COLO668 (cell line): ENCODE measurements around the gene SPRR5.

Experiments used
- DNase-seq: peaks from one replicate; lab custom pipeline; 2025; ENCODE audit not compliant: unreplicated experiment; lab: John Stamatoyannopoulos, UW

SPRR5 gene

DNA sequence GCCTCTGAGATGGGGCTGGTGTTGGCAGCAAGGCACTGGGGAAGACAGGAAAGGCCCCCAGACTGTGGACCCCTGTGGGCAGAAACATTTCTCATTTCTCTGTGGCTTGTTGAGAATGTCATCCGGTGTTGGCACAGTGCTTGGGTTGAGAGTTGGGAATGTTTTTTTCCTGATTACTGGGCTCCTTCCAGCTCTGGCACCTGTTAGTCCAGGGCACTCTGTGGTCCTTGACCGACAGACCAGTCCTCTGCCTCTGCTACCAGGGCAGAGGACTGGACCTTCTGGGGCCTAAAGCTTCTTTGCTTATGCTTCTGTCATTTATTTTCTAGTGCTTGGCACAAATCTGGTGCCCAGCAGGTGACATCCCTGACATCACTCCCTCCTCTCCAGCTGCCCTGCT, 4.8 kb upstream of the SPRR5 start:
- no peak for DNase-seq

DNA sequence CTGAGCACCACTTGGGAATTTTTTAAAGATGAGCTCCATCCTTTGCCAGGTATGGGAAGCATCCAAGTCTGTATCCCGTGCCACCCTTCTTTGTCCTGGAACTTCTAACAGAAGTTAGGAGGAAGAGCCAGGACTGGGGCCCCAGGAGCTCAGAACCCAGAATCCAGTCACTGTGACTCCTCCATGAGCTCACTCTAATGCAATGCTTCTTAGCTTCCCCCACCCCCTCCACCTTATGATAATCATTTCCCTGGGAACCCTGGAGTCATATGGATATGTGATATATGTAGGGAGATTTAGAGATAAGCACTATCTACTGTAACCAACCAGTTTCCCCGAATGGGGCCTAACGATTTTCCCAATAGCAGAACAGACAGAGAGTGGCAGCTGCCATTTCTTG, 758 bp upstream of the SPRR5 start:
- no peak for DNase-seq

DNA sequence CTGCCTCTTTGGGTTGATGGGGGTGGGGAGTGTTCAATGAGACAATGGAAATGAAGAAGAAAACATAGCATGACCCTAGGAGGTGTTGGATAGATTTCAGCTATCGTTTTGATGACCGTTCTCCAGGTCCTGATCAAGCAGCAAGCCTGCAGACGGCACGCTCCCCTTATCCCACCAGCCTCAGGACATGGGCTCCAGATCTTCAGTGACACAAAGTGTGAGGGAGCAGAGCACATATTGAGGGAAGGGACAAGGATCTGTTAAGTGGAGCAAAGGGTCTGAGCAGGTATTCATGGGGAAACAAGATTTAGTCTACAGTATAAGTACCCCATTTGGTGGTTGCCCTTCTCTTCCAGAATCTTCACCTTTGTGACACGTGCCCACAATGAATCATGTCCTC, 4.7 kb downstream of the SPRR5 start:
- DNase-seq, result no peak

DNA sequence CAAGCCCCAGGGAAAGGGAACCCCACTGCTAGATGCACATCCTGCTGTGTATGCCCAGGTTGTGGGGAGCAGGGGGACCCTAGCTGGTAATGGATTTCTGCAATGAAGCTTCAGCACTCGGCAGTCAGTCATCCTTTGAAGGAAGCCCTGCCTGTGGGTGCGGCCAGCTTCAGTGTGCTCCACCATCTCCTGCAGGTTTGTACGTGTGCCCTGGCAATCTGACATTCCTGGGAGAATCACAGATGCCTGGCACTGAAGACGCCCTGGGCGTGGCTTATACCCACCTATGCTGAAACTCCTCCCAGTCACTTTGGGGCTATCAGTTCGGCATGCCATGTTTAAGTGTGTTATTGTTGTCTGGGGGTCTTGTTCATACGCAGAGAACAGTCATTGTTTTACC, 6.8 kb downstream of the SPRR5 start:
- no peak for DNase-seq

DNA sequence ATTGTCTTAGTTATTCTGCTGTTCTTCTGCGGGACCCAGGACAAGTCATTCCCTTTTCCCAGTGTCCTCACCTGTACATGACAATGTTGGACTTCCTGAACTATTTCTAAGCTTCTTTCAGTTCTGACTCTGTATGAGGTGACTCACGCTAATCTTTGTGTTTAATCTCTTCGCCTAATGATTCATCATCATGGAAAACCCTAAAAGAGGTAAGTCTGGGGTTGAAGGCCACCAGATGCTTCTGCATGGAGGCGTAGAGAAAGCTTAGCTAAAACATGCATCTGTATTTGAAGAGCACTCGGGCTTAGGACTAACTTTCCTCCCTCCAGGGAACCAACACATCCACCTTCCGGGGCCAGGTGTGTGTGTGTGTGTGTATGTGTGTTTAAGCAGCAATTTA, 7.4 kb downstream of the SPRR5 start:
- no peak for DNase-seq

DNA sequence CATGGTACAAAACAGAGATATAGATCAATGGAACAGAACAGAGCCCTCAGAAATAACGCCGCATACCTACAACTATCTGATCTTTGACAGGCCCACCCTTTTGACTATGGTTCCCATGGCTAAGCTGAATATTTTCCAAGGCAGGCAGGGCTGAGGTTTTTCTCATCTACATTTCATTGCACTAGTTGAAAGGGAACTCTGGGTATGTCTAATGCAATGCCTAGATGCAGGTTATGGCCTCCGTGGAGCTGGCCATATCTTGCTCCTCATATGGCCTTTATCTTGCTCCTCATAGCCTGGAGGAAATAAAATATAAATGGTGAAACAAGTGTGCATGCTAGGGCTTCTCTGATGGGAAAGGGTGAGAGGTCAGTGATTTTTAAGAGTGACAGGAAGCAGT, 10.6 kb downstream of the SPRR5 start:
- no peak for DNase-seq

DNA sequence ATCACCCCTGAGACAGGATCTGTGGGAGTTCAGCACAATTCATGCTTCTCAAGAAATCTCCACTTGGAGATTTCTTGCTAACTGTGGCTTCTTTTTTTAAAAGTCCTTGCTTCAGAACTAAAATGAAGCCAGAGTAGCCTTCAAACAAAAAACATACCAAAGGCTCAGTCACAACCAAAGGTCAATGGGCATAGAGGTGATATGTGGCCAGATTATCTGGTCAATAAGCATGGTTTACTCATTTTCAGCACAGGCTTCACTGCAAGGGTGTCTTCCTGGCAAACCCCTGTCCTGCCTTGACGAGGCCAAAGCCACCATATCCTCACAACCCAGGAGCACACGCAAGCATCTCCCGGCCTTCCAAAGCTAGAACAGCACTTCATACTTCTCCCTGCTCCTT, 12.3 kb downstream of the SPRR5 start:
- no peak for DNase-seq

DNA sequence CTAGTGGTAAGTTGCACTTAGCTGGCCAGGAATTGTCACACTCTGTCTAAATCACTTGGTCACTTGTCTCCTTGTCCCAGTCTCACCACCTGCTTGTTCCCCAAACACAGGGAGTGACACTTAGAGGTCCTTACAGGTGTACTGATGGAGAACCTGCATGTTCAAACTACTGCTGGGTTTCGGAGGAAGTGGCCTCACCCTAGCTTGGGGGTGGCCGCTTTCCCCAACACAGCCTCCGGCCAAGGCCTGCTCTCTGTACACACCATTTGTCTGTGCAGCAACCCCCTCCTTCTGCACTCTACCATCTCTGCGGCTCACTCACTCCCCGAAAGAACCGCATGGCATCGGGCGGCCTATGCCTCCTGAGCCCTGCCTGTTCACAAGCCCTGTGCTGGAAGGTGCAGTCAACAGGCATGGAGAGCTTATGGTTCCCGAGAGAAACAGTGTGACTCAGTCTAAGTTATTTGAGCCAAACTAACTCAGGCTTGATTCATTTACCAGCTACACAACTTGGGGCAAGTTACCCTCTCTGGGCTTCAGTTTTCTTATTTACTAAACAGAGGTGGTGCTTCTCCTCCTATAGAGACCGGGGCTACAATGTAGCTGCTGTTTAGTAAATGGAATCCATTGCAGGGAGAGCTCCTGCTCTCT, 12.9 kb downstream of the SPRR5 start:
- no peak for DNase-seq

DNA sequence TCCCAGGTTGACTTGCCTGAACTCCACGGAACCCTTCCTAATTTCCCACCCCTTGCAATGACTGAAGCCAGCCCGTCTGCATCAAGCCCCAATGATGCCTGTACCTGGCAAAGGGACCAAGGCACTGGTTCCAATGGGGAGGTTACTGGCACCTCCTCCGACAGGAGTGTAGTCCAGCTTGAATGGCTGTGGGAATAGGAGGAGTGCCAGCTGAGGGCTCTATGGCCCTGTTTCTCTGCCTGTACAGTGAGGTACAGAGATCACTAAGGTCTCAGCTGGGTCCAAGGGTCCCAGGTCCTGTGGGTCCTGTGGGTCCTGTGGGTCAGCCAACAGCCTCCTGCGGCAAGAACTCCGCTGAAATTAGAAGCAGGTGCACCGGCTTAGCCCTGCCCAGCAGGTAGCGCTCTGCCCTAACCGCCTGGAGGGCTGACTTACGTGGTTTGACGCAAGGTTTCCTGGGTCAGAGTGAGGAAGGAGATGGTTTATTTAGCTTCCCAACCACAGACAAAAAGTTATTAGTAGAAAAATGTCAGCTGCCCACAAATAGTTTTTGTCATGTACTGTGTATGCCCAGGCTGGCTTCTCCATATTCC, 13.5 kb downstream of the SPRR5 start:
- peak; percentile 13 for DNase-seq

DNA sequence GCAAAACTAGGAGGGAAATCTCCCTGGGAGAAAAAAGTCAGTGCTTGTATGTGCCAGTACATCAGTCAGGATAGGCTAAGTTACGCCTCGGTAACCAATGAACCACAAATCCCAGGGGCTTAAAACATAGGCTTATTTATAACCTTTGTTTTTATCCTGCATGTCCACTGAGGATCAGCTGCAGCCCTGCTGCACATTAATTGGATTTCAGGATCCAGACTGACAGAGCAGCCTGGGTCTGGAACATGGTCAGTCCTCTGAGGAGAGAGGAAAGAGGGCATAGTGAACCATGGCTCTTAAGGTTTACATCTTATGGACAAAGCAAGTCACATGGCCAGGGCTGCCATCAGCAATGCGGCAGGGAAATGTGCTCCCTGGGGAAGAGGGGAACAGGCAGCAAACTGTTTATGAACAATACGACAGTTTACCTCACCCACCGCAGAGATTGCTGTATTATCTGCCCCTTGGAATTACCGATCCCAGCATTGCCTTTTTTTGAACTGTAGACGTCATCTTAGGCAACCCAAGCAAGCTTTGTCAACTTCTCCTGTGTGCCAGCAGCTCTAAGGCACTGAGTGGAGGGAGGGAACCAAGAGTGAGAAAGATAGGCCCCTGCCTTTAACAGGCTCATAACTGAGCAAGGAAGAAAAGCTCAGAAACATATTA, 14.4 kb downstream of the SPRR5 start:
- DNase-seq, result no peak

DNA sequence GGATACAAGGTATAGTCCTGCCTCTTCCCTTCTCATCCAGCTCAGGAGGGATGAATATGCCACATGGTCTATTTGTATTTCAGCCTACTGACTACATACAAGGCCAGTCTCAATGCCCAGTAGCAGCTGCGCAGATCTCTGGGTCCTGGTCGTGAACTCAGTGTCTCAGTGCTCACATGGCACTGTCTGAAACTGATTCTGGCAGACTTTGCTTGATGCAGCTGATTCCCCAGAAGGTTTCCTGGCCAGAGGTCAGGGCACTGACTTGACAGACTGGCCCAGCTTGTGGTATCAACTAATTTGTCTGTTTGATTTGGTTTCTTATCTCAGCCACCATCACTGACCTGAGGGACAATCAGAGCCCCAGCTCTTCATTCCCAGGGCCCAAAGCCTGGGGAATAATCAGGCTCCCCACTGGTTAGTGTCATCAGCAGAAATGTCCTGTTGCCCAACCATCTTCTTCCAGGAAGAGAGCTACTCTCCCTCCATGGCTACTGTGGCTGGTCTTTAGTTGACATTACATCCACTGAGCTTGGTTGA, 15.9 kb downstream of the SPRR5 start:
- DNase-seq, result no peak

DNA sequence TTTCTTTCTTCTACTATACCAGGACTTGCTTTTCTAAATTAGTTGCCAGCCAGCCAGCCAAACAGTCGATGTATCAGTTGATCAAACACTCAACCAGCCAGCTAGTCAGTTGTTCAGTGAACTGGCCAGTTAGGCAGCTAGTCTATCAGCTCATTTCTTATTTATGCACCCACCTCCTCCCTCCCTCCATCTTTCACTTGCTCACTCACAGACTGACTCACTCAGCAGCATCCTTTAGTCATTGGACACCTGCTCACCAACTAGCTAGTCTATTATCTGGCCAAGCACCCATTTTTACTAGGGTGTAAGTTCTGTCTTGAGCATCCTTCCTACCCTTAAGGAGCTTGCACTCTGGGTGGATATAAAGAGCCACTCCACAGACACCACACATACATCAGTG, 17.5 kb downstream of the SPRR5 start:
- DNase-seq, result no peak

DNA sequence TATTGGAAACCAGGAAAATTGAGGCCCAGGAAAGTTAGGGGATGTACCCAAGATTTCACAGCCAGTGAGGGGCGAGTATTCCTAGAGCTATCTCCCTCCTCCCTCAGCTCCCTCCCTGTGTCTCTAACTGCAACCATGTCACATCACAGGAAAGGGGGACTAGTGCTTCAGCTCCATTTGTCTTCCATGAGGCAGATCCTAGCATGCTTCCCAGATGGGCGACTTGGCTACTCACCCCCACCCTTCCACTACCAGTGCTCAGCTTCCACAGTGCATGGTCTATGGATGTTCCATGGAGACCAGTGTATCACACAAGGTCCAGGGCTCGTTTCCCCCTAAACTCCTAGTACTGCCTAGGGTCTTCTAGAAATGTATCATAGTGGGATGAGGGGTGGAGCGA, 18.8 kb downstream of the SPRR5 start:
- no peak for DNase-seq

DNA sequence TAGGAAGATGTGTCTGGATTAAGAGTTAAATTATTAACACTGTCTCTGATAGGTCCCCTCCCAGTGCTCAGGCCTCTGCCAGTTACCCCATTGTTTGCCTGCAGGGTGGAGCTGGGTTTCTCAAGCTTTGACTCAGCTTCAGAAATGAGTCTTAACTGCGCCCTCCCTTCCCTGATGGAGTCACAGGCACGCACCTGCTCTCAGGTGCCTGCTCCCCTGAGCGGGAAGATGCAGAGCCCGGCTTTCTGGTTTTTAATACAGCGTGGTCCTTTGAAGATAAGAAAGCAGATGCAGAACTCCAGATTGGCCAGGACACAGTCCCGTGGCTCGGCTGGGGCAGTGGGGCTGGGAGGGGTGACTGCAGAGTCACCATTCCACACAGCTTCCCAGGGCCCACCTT, 20.2 kb downstream of the SPRR5 start:
- DNase-seq, result no peak

DNA sequence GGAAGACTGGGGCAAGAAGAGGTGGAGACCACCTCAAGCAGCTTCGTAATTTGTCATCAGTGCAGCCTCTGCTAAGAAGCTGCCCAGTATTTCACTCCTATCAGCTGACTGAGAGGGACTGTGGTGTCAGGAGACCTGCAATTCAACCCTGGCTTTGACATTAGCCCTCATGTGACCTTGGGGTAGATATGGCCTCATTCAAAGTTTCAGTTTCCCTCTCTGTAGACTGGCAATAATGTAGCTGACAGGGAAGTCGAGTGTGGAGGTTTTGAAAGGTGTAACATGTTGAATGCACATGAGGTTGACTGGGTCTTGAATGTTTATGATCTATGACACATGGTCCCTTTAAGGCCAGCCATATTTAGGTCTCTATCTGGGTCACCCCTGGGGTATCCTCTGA, 21.2 kb downstream of the SPRR5 start:
- DNase-seq, result no peak

DNA sequence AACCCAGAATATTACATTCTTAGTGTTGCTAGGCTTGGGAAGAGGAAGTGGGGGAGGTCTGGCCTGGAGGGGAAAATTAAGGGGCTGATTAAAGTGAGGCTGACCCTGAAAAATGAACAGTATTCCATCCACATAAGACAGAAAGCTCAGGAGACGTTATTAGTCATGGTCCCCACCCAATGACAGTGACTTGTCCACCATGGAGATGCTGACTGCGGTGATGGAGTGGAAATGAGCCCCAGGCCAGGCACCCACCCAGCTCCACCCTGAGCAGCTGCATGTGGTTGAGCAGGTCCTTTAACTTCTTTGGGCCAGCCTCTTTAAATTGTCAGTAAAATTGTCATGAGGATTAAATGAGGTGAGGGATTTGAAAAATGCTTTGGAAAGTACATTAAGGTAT, 22.0 kb downstream of the SPRR5 start:
- no peak for DNase-seq

DNA sequence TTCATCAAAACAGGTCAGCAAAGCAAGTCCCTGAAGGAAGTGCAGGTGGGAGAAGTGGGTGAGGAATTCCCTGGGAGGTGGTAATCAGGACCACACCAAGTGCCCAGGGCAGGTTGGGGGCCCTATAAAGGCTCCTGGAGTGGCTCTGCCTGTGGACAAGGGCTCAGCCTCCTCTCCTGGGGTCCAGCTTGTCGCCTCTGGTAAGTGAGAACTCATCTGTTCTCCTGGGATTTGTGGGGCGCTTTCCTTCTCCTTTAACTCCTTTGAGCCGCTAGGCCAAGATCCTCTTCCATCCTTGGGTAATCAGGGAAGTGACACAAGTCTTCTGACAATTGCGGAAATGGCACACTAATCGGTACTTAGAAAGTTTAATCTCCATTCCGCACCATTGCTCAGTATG, 23.5 kb downstream of the SPRR5 start, which contains the start of gene SPRR4:
Gene SPRR4, plus strand, starts transcription at position 154 of the 400 bp plus-strand sequence. CDS start 1,243 bp downstream, outside the sequence.
- no peak for DNase-seq

DNA sequence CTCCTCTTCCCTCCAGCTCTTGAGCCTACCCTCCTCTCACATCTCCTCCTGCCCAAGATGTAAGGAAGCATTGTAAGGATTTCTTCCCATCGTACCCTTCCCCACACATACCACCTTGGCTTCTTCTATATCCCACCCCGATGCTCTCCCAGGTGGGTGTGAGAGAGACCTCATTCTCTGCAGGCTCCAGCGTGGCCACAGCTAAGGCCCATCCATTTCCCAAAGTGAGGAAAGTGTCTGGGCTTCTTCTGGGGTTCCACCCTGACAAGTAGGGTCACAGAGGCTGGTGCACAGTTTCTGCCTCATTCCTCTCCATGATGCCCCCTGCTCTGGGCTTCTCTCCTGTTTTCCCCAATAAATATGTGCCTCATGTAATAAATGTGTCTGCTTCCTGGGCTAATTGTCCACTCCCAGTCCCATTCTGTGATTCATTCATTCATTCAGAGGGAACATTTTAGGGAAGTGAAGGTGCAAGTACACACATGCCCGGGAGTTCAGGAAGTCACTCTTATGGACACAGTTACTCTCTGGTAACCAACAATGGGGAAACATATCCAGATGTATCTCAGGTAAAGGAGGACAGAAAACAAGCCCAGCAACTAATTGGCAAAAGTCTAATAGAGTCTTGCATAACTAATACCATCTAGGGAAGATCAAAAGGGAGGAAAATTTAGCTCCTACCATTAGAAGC, 25.3 kb downstream of the SPRR5 start:
- DNase-seq, result no peak

DNA sequence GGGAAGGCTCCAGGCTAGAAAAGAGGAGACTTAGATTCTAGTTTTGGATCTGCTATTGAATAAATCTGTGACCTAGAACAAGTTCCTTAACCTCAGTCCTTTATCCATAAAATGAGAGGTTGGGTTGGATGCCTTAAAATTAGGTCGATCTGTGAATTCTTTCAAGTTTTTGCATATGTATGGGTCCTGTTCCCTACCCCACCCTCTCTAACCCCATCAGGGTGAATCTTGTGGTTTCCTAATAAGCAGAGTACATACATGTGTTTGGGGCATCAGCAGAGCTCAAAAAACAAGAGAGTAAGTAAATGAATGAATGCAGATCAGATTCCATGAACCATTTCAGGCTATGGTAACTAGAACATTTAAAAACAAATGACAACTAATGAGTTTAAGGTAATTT, 29.7 kb downstream of the SPRR5 start:
- DNase-seq, result no peak

DNA sequence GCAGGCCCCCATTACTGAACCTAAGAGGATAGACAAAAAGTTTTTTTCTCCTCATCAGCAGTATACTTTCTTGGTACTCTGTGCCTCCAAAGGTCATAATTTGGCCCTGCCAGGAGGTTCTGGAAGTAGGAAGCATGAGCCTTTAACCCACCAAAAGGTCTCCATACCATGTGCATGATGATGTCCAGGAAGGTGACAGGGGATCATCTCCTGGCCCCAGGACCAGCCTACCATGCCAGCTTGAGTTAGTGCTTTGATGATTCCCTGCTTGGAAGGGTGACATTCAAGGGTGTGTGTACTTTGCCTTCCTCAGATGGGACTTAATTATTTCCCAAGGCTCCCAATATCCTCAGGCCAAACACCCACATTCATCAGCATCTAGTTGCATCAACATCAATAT, 30.6 kb downstream of the SPRR5 start:
- DNase-seq, result no peak

DNA sequence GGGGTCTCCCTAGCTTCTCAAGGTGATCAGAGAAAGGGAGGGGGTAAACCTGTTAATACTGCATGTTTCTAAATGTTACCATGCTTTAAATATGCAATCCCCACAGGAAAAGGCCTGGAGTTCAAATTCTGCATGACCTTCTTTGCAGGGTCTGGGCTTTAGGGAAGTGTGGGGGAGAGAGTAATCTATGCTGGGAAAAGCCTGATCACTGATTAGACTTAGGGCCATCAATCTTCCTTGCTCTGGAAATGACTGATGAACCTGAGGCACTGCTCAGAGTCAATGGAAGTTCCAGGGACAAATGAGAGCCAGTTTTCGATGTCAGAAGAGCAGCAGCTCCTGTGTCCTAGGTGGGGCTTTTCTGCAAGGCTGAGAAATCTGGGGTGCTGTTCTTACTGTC, 33.7 kb downstream of the SPRR5 start:
- DNase-seq, result no peak
